Measurements from ENCODE around the gene CSTB. TPM values are rescaled to one million over a fixed set of nuclear protein-coding genes. Genes with fewer than 3 reads are reported as not detected.

The CSTB gene
- total and polyA plus RNA-seq, 2 of the 8 experiments (the other 6 are each of a cell fraction or from before 2014, with no cell fraction given) = 53.8 to 64.1 TPM

GRCh38 chr21:43783098-43783700 is 7.1 kb upstream of the CSTB start:
- Histone ChIP-seq H3K4ac (replicated peaks; ENCODE audit: insufficient read length, low read depth, low read length) (no peak overlapping the region), H3K79me1 (ENCODE audit: low read depth, low read length) (no peaks in the 10 kb centered on the region), H3K36me3 (ENCODE audit: control insufficient read depth in 2 of 4, insufficient read depth in 4 of 4, low read length in 3 of 4) (no peaks in the 10 kb centered on the region), H3K56ac (replicated peaks; ENCODE audit: insufficient read length, low read depth, low read length) (no peak overlapping the region), H3K4me1 (replicated peaks in 1 of 4; ENCODE audit: control insufficient read depth in 3 of 4, insufficient read depth in 4 of 4, low read length in 3 of 4) (peaks cover 0 to 7% (median 4%) of the 10 kb centered on the region in 4 experiments; a peak in 5 of 7 replicates), H3K9me3 (ENCODE audit: insufficient read depth in 2 of 2, low read depth in 1 of 2, low read length in 1 of 2) (no peaks in the 10 kb centered on the region), H2BK5ac (ENCODE audit: low read depth, low read length) (no peak overlapping the region), H2BK20ac (ENCODE audit: low read length) (no peak overlapping the region), H3K27me3 (replicated peaks in 1 of 4; ENCODE audit: control insufficient read depth in 3 of 4, extremely low read depth in 1 of 4, insufficient read depth in 3 of 4, low read length in 3 of 4) (no peaks in the 10 kb centered on the region; a peak in 1 of 7 replicates), H3K23ac (ENCODE audit: insufficient read length) (no peak overlapping the region), H4K91ac (replicated peaks; ENCODE audit: insufficient read length, low read length) (no peak overlapping the region), H4K8ac (ENCODE audit: extremely low read depth, insufficient read depth, low read length) (no peak overlapping the region), H4K20me1 (replicated peaks in 1 of 2; ENCODE audit: control insufficient read depth in 1 of 2, insufficient read depth in 2 of 2, low read length in 2 of 2) (peaks cover 0 to 8% of the 10 kb centered on the region in 2 experiments), H2BK15ac (ENCODE audit: low read length) (no peak overlapping the region; the same call in 1 of the 2 replicates), H3K79me2 (ENCODE audit: control insufficient read depth in 1 of 2, insufficient read depth in 2 of 2, low read length in 2 of 2) (no peaks in the 10 kb centered on the region), H2BK12ac (ENCODE audit: low read depth, low read length) (no peak overlapping the region), H2AFZ (ENCODE audit: low read length) (no peak overlapping the region), H3K18ac (ENCODE audit: extremely low read depth, low read length) (no peak overlapping the region), H3K14ac (ENCODE audit: insufficient read length) (no peak overlapping the region), H3K27ac (ENCODE audit: low read depth, low read length) (no peak overlapping the region), H3K9ac (replicated peaks in 1 of 4; ENCODE audit: extremely low read depth in 1 of 4, low read depth in 3 of 4, low read length in 3 of 4) (no peak overlapping the region; a peak in 1 of 7 replicates), H3K4me2 (ENCODE audit: insufficient read depth in 1 of 2, low read depth in 2 of 2, low read length in 2 of 2) (no peak overlapping the region), H2AK5ac (ENCODE audit: low read depth, low read length) (no peak overlapping the region), H3K4me3 (ENCODE audit: extremely low read depth in 1 of 4, insufficient read depth in 2 of 4, low read depth in 3 of 4, low read length in 4 of 4) (no peak overlapping the region), H2BK120ac (replicated peaks; ENCODE audit: low read depth, low read length) (no peak overlapping the region), H3K23me2 (ENCODE audit: low read depth, low read length) (no peaks in the 10 kb centered on the region), H4K5ac (ENCODE audit: insufficient read length, low read depth, low read length) (no peak overlapping the region)
- ChIA-PET POLR2A (ENCODE audit: partially characterized antibody) (interaction anchor here (1.4 to 2.1 kb wide), 3 partner anchors 10 to 36 kb away, joined by 3 to 7 read pairs (median 6); no protein-coding TSS in a partner anchor), CTCF (ENCODE audit: partially characterized antibody) (interaction anchor here (0.7 to 1.3 kb wide), 3 partner anchors 15 to 1524 kb away, joined by 3 read pairs; no protein-coding TSS in a partner anchor)
- no peak for FAIRE-seq
- DNase-seq (ENCODE audit: low read depth in 1 of 2, low spot score in 2 of 2) = no peak
- 89% methylated on average over 17 of the region's 17 CpGs; no CpG with 5 or more reads in 1 of the 2 experiments for WGBS, 2 experiments (ENCODE audit: extremely low coverage in 1 of 2, insufficient coverage in 1 of 2, insufficient read length in 1 of 2, insufficient replicate concordance in 2 of 2, low coverage in 1 of 2, low lambda C conversion rate in 2 of 2, missing lambda C conversion rate in 1 of 2)
- no peak for TF ChIP-seq EZH2 (IDR thresholded peaks at IDR 0.05; ENCODE audit: low read depth, low read length, severe bottlenecking)
- no peak for TF ChIP-seq CREB1 (IDR thresholded peaks at IDR 0.05)
- no peak for TF ChIP-seq CHD1 (IDR thresholded peaks at IDR 0.05; ENCODE audit: low read depth, low read length)
- no peak for TF ChIP-seq CTBP2 (IDR thresholded peaks at IDR 0.05; ENCODE audit: borderline replicate concordance, insufficient read depth, insufficient read length, low read length)
- TF ChIP-seq MAFK (IDR thresholded peaks at IDR 0.05; ENCODE audit: low read depth, low read length) = no peak
- TF ChIP-seq RAD21 (IDR thresholded peaks at IDR 0.05 in 1 of 2, conservative IDR thresholded peaks at IDR 0.05 in 1 of 2; ENCODE audit: low read depth in 2 of 2, low read length in 2 of 2) = no peak
- TF ChIP-seq CTCF (IDR thresholded peaks at IDR 0.05; ENCODE audit: control extremely low read depth in 1 of 3, insufficient read depth in 1 of 3, low read depth in 1 of 3, low read length in 3 of 3) = no peak
- no peak for TF ChIP-seq TAF1 (IDR thresholded peaks at IDR 0.05; ENCODE audit: low read depth, low read length)
- TF ChIP-seq SP1 (IDR thresholded peaks at IDR 0.05; ENCODE audit: low read depth, low read length) = no peak
- TF ChIP-seq, protein P1, sequence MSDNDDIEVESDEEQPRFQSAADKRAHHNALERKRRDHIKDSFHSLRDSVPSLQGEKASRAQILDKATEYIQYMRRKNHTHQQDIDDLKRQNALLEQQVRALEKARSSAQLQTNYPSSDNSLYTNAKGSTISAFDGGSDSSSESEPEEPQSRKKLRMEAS (IDR thresholded peaks at IDR 0.05) = no peak
